Trophoblast cell (in vitro differentiated cells and primary cell): Measurements from ENCODE around the gene MS4A8.

Experiments
- DNase-seq, 2 donors: peaks; one replicate each; pipeline ENCODE4 v3.0.0-alpha.2; 2016
- H2AFZ ChIP-seq: 2 replicates; pipeline ENCODE4 v1.6.1; 2013; ENCODE audit warnings: low read length, moderate library complexity, mild to moderate bottlenecking; ENCODE audit not compliant: insufficient read depth, poor library complexity
- H2AK5ac ChIP-seq: 2 replicates; pipeline ENCODE4 v1.6.1; 2013; ENCODE audit warnings: mild to moderate bottlenecking, low read length
- H2BK120ac ChIP-seq: 2 replicates; pipeline ENCODE4 v1.6.1; 2013; ENCODE audit warnings: low read length, mild to moderate bottlenecking, moderate library complexity; ENCODE audit not compliant: insufficient read depth, poor library complexity
- H2BK12ac ChIP-seq: 2 replicates; pipeline ENCODE4 v1.6.1; 2013; ENCODE audit warnings: mild to moderate bottlenecking, low read length, moderate library complexity
- H2BK5ac ChIP-seq: 2 replicates; pipeline ENCODE4 v1.6.1; 2013; ENCODE audit warnings: low read length, low read depth, moderate library complexity, mild to moderate bottlenecking; ENCODE audit not compliant: poor library complexity
- H3K14ac ChIP-seq: 2 replicates; pipeline ENCODE4 v1.6.1; 2013; ENCODE audit warnings: mild to moderate bottlenecking, low read length
- H3K18ac ChIP-seq: 2 replicates; pipeline ENCODE4 v1.6.1; 2013; ENCODE audit warnings: mild to moderate bottlenecking, low read length
- H3K23ac ChIP-seq: 2 replicates; pipeline ENCODE4 v1.6.1; 2013; ENCODE audit warnings: low read length
- H3K27ac ChIP-seq: 2 replicates; pipeline ENCODE4 v1.5.1; 2013; ENCODE audit warnings: low read depth, mild to moderate bottlenecking, inconsistent platforms, low read length, moderate library complexity
- H3K27me3 ChIP-seq: 2 replicates; pipeline ENCODE4 v1.6.1; 2013; ENCODE audit warnings: inconsistent platforms, mild to moderate bottlenecking, low read length, moderate library complexity; ENCODE audit not compliant: insufficient read depth
- H3K36me3 ChIP-seq, 2 experiments: 1 replicate in 1 of 2; 2 replicates in 1 of 2; pipeline ENCODE4 v1.6.1; 2013; ENCODE audit warnings: low read length in 2 of 2, mild to moderate bottlenecking in 2 of 2, moderate library complexity in 1 of 2; ENCODE audit not compliant: insufficient read depth in 2 of 2, control insufficient read depth in 1 of 2
- H3K4ac ChIP-seq: 2 replicates; pipeline ENCODE4 v1.6.1; 2013; ENCODE audit warnings: low read depth, mild to moderate bottlenecking, low read length, moderate library complexity
- H3K4me1 ChIP-seq, 2 experiments: 1 replicate in 1 of 2; 2 replicates in 1 of 2; pipeline ENCODE4 v1.6.1; 2013; ENCODE audit warnings: low read length in 2 of 2, mild to moderate bottlenecking in 2 of 2, moderate library complexity in 1 of 2; ENCODE audit not compliant: insufficient read depth in 2 of 2, control insufficient read depth in 1 of 2
- H3K4me2 ChIP-seq: 2 replicates; pipeline ENCODE4 v1.6.1; 2013; ENCODE audit warnings: inconsistent platforms, mild to moderate bottlenecking, low read length, moderate library complexity
- H3K4me3 ChIP-seq: 2 replicates; pipeline ENCODE4 v1.5.1; 2013; ENCODE audit warnings: mild to moderate bottlenecking, low read depth, low read length, inconsistent platforms
- H3K79me1 ChIP-seq: one replicate; pipeline ENCODE4 v1.6.1; 2013; ENCODE audit warnings: low read length
- H3K79me2 ChIP-seq: 2 replicates; pipeline ENCODE4 v1.6.1; 2013; ENCODE audit warnings: low read length, mild to moderate bottlenecking; ENCODE audit not compliant: control insufficient read depth, insufficient read depth, poor library complexity
- H3K9ac ChIP-seq: 2 replicates; pipeline ENCODE4 v1.6.1; 2013; ENCODE audit warnings: mild to moderate bottlenecking, low read length
- H3K9me3 ChIP-seq: 2 replicates; pipeline ENCODE4 v1.6.1; 2013; ENCODE audit warnings: low read depth, mild to moderate bottlenecking, control low read depth, inconsistent platforms, low read length; ENCODE audit not compliant: insufficient read depth
- H4K12ac ChIP-seq: 2 replicates; pipeline ENCODE4 v1.6.1; 2013; ENCODE audit warnings: low read depth, mild to moderate bottlenecking, low read length, moderate library complexity
- H4K8ac ChIP-seq: 2 replicates; pipeline ENCODE4 v1.6.1; 2013; ENCODE audit warnings: low read depth, mild to moderate bottlenecking, low read length, moderate library complexity
- H4K91ac ChIP-seq: one replicate; pipeline ENCODE4 v1.6.1; 2013; ENCODE audit warnings: low read depth, mild to moderate bottlenecking, low read length, moderate library complexity
- WGBS: extraction: QIAGEN DNeasy Blood & Tissue Kit; methylation state at CpG from one replicate; pipeline ENCODE4 v1.1.7; 2013; ENCODE audit warnings: missing lambda C conversion rate; ENCODE audit not compliant: insufficient read length, insufficient coverage; ENCODE audit errors: extremely low coverage; 5-methylcytosine and 5-hydroxymethylcytosine counted together

The MS4A8 gene

DNA sequence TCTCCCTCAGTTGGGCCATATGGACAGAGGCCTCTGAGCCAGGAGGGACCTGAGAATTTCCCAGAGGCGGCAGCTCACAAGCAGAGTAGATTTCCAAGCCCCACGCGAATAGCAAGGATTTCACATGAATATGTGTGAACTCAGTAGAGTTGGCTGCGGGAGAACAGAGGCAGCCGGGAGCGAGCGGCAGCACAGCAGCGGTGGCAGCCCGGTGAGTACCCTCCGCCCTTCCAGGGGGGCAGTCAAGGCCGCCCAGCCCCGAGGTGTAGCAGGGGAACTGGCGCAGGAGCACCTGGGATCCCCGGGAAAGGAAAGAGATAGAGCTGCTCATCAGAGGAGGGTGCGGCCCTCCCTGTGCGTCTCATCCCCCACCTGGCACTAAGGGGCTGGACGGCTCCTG, 48.8 kb downstream of the MS4A8 start:
- peak overlapping the region; percentile 4 for H4K91ac ChIP-seq
- H3K27me3 ChIP-seq = no peaks in the 10 kb centered on the region
- no peaks in the 10 kb centered on the region for H3K79me1 ChIP-seq
- H3K14ac ChIP-seq = no peak overlapping the region
- no peak overlapping the region for H4K8ac ChIP-seq
- no peak overlapping the region for H4K12ac ChIP-seq
- no CpG with 5 or more reads among the region's 17 CpGs for WGBS
- H3K18ac ChIP-seq = no peak overlapping the region
- no peaks in the 10 kb centered on the region for H3K36me3 ChIP-seq
- H2BK12ac ChIP-seq = no peak overlapping the region
- no peak overlapping the region for H3K23ac ChIP-seq
- no peaks in the 10 kb centered on the region for H3K79me2 ChIP-seq
- DNase-seq = no peak
- no peak overlapping the region for H2AK5ac ChIP-seq
- no peak overlapping the region for H3K9ac ChIP-seq
- no peak overlapping the region for H3K27ac ChIP-seq
- H3K4ac ChIP-seq = no peak overlapping the region
- peaks cover 8% of the 10 kb centered on the region for H3K9me3 ChIP-seq
- no peak overlapping the region for H2BK120ac ChIP-seq
- no peak overlapping the region for H3K4me2 ChIP-seq
- H3K4me3 ChIP-seq = no peak overlapping the region
- no peak overlapping the region for H2AFZ ChIP-seq
- no peaks in the 10 kb centered on the region for H3K4me1 ChIP-seq
- H2BK5ac ChIP-seq = no peak overlapping the region

DNA sequence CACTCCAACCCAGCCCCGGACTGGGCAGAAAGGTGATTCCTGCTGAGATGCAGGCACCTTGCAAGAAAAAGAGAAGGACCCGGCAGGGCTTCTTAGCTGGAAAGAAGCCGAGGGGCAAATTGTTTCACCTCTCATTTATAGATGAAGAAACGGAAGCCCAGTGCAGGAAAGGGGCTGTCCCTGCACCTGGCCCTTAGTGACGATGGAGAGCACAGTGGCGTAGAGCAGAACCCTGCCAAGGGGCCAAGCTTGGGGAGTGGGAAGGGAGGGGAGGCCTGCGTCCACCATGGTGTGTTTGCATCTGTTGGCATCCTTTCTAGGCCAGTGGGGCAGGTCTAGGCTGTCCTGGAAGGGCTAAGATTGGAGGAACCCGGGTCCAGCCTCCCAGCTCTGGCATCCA, 49.4 kb downstream of the MS4A8 start:
- Histone ChIP-seq H3K79me2 (no peaks in the 10 kb centered on the region), H3K27me3 (no peaks in the 10 kb centered on the region), H3K14ac (no peak overlapping the region), H3K9me3 (peaks cover 5% of the 10 kb centered on the region), H3K4me1 (no peaks in the 10 kb centered on the region), H2BK5ac (no peak overlapping the region), H3K4me3 (no peak overlapping the region), H4K8ac (no peak overlapping the region), H3K9ac (no peak overlapping the region), H3K79me1 (no peaks in the 10 kb centered on the region), H3K27ac (no peak overlapping the region), H2AFZ (no peak overlapping the region), H4K91ac (no peak overlapping the region), H2AK5ac (no peak overlapping the region), H3K18ac (no peak overlapping the region), H4K12ac (no peak overlapping the region), H3K4me2 (no peak overlapping the region), H3K36me3 (no peaks in the 10 kb centered on the region), H3K23ac (no peak overlapping the region), H3K4ac (no peak overlapping the region), H2BK12ac (no peak overlapping the region), H2BK120ac (no peak overlapping the region)
- WGBS = no CpG with 5 or more reads among the region's 8 CpGs
- DNase-seq = no peak

DNA sequence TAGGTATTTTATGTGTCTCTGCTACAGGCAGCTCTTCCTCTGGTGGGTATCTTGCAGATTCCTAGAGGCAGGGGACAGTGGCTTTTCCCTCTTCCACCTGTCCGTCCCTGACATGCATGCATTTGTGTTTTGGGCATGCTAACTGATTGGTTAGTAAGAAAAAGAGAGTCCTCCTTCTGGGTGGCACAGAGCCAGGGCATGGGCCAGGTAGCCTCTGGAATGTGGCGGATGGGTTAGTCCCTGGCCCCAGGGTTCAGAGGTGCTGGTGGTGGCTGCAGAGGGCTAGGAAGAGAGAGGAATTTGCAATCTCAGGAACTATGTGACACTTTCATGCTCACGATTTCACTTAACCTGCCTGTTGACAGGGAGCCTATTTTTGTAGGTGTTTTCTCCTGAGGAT, 51.5 kb downstream of the MS4A8 start:
- H4K8ac ChIP-seq = no peak overlapping the region
- no peaks in the 10 kb centered on the region for H3K79me1 ChIP-seq
- WGBS = no CpG with 5 or more reads among the region's 3 CpGs
- H3K23ac ChIP-seq = no peak overlapping the region
- H4K91ac ChIP-seq = no peak overlapping the region
- H2BK120ac ChIP-seq = no peak overlapping the region
- no peak overlapping the region for H3K4ac ChIP-seq
- peak in 1 of 2 donors; percentile 19 for DNase-seq
- H3K79me2 ChIP-seq = no peaks in the 10 kb centered on the region
- H3K27me3 ChIP-seq = no peaks in the 10 kb centered on the region
- no peak overlapping the region for H2BK5ac ChIP-seq
- no peak overlapping the region for H2AK5ac ChIP-seq
- H3K36me3 ChIP-seq = no peaks in the 10 kb centered on the region
- H3K4me3 ChIP-seq = no peak overlapping the region
- H3K4me2 ChIP-seq = no peak overlapping the region
- peaks cover 5% of the 10 kb centered on the region for H3K9me3 ChIP-seq
- H2BK12ac ChIP-seq = no peak overlapping the region
- no peak overlapping the region for H3K14ac ChIP-seq
- no peak overlapping the region for H2AFZ ChIP-seq
- H3K9ac ChIP-seq = no peak overlapping the region
- no peak overlapping the region for H3K27ac ChIP-seq
- H3K4me1 ChIP-seq = no peaks in the 10 kb centered on the region
- H4K12ac ChIP-seq = no peak overlapping the region
- H3K18ac ChIP-seq = no peak overlapping the region

DNA sequence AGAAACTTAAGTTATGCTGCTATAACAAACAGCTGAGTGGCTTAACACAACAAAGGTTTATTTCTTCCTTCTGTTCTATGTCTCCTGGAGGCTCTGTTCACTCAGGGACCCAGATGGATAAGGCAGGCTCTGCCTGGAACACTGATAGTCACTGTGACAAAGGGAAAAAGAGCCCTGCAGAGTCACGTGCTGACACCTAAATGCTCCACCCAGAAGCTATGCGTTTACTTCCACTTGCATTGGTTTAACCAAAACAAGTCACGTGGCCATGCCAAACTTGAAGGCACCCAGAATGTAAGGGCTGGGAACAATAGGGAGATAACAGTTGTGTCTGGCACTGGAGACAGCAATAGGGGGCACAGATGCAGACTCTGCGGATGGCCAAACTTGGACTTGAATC, 53.9 kb downstream of the MS4A8 start:
- H2BK12ac ChIP-seq = no peak overlapping the region
- H3K79me2 ChIP-seq = no peaks in the 10 kb centered on the region
- no peak overlapping the region for H2BK120ac ChIP-seq
- no peak overlapping the region for H3K23ac ChIP-seq
- H2AK5ac ChIP-seq = no peak overlapping the region
- H3K36me3 ChIP-seq = no peaks in the 10 kb centered on the region
- H3K79me1 ChIP-seq = no peaks in the 10 kb centered on the region
- no peak overlapping the region for H3K18ac ChIP-seq
- WGBS = no CpG with 5 or more reads among the region's 4 CpGs
- no peak overlapping the region for H3K14ac ChIP-seq
- H3K4me2 ChIP-seq = no peak overlapping the region
- no peak overlapping the region for H2AFZ ChIP-seq
- H4K12ac ChIP-seq = no peak overlapping the region
- H3K9ac ChIP-seq = no peak overlapping the region
- no peaks in the 10 kb centered on the region for H3K27me3 ChIP-seq
- no peak overlapping the region for H3K4ac ChIP-seq
- H4K8ac ChIP-seq = no peak overlapping the region
- no peaks in the 10 kb centered on the region for H3K4me1 ChIP-seq
- DNase-seq = no peak
- H2BK5ac ChIP-seq = no peak overlapping the region
- no peak overlapping the region for H3K27ac ChIP-seq
- H4K91ac ChIP-seq = no peak overlapping the region
- no peaks in the 10 kb centered on the region for H3K9me3 ChIP-seq
- H3K4me3 ChIP-seq = no peak overlapping the region
